HepG2 (cell line): ENCODE data around the gene TCF23.

Experiments
- ATF1 ChIP-seq: IDR thresholded peaks from 2 replicates; pipeline ENCODE4 v1.6.1; 2016; ENCODE audit warnings: mild to moderate bottlenecking, control low read depth
- POLR2AphosphoS5 ChIP-seq: IDR thresholded peaks from 2 replicates; pipeline ENCODE4 v1.6.1; 2012; ENCODE audit warnings: low read depth, low read length
- ZNF782 ChIP-seq: sonication (generic); formaldehyde crosslinking; IDR thresholded peaks from 2 replicates; pipeline ENCODE4 v1.4.0; 2020; ENCODE audit warnings: missing genetic modification reagents, mild to moderate bottlenecking, borderline replicate concordance

GRCh38 chr2:27175330-27175729, 26.5 kb downstream of the TCF23 start:
- no peak for TF ChIP-seq ZNF782 (CRISPR knock-in tag)
- no peak for TF ChIP-seq POLR2AphosphoS5
- TF ChIP-seq ATF1: no peak
